Panc1 (cell line): ENCODE measurements around the gene SEL1L3. TPM values are rescaled to one million over a fixed set of nuclear protein-coding genes. Genes with fewer than 3 reads are reported as not detected.

Experiments
- ATAC-seq: fragments of 200-7000 bp; cut with Tn5 transposase; 2 replicates; pipeline ENCODE4 v1.9.1; 2020; ENCODE audit warnings: mild to moderate bottlenecking, moderate library complexity
- BruUV-seq: library from RNA; stranded (reverse); fragments of 400-500 nt; replicated peaks from 2 replicates; lab custom pipeline; 2021; lab: Mats Ljungman, UMichigan
- CTCF ChIA-PET: fragments of 300-600 bp; sonication (Branson Sonifier 250); formaldehyde crosslinking; loops from one replicate; lab custom pipeline; 2022; ENCODE audit warnings: antibody characterized with exemption; lab: Charles Lee
- POLR2A ChIA-PET: fragments of 300-600 bp; sonication (Branson Sonifier 250); formaldehyde crosslinking; loops from one replicate; lab custom pipeline; 2022; ENCODE audit warnings: antibody characterized with exemption; lab: Charles Lee
- DNase-seq: peaks from one replicate; pipeline ENCODE4 v3.0.0-alpha.2; 2010; ENCODE audit warnings: low read depth, low spot score
- H3K27ac ChIP-seq: 2 replicates; pipeline ENCODE4 v1.5.1; 2011; ENCODE audit warnings: mild to moderate bottlenecking, low read length, inconsistent platforms
- H3K27me3 ChIP-seq: fragments of 200-500 bp; sonication (Bioruptor generic); 2 replicates; pipeline ENCODE4 v1.6.0; 2014; ENCODE audit warnings: low read length, inconsistent platforms; ENCODE audit not compliant: control insufficient read depth, insufficient read depth
- H3K36me3 ChIP-seq: fragments of 200-500 bp; sonication (Bioruptor generic); 2 replicates; pipeline ENCODE4 v1.5.1; 2014; ENCODE audit warnings: inconsistent platforms, mild to moderate bottlenecking, low read length, moderate library complexity; ENCODE audit not compliant: control insufficient read depth, insufficient read depth
- H3K4me1 ChIP-seq: 2 replicates; pipeline ENCODE4 v1.5.1; 2011; ENCODE audit warnings: inconsistent platforms, mild to moderate bottlenecking, low read length, moderate library complexity; ENCODE audit not compliant: control insufficient read depth, insufficient read depth
- H3K4me3 ChIP-seq, 2 experiments: 2 replicates each; pipeline ENCODE4 v1.5.1; 2011 to 2012; ENCODE audit warnings: low read depth in 2 of 2, low read length in 2 of 2, mild to moderate bottlenecking in 2 of 2, inconsistent platforms in 1 of 2, moderate library complexity in 1 of 2
- H3K9me3 ChIP-seq: fragments of 200-500 bp; sonication (Bioruptor generic); 2 replicates; pipeline ENCODE4 v1.5.1; 2014; ENCODE audit warnings: low read depth, mild to moderate bottlenecking, inconsistent platforms, low read length, moderate library complexity; ENCODE audit not compliant: control insufficient read depth, insufficient read depth
- POLR2AphosphoS5 ChIP-seq: IDR thresholded peaks from 2 replicates; pipeline ENCODE4 v1.6.1; 2012; ENCODE audit warnings: mild to moderate bottlenecking, low read depth, low read length, moderate library complexity
- SIN3A ChIP-seq: IDR thresholded peaks from 2 replicates; pipeline ENCODE4 v1.6.1; 2012; ENCODE audit warnings: low read depth, mild to moderate bottlenecking, low read length, moderate library complexity, borderline replicate concordance; ENCODE audit not compliant: insufficient read depth
- TCF7L2 ChIP-seq: IDR thresholded peaks from 2 replicates; pipeline ENCODE4 v1.6.1; 2011; ENCODE audit warnings: mild to moderate bottlenecking, low read depth, low read length, inconsistent platforms
- in situ Hi-C: cut with HindIII; loops from 2 replicates; pipeline ENCODE4 v1.10.0; 2016; ENCODE audit warnings: low sequenced_read_pairs, low pct_unique_long_range_greater_than_20kb
- intact Hi-C: fragments of 100-400 bp; cut with micrococcal nuclease; formaldehyde crosslinking; loops from one replicate; pipeline ENCODE4 v1.10.0; 2022; ENCODE audit not compliant: unreplicated experiment
- total RNA-seq: library from RNA; stranded (reverse); gene quantifications from one replicate; pipeline ENCODE4 v1.2.1, GENCODE V29; 2021; ENCODE audit not compliant: unreplicated experiment
- TF ChIP-seq, protein P1 (sequence below): fragments of 450-650 bp; IDR thresholded peaks from 2 replicates; pipeline ENCODE4 v1.5.1; 2017; ENCODE audit warnings: mild to moderate bottlenecking
- TF ChIP-seq, protein P2 (sequence below), 2 experiments: IDR thresholded peaks; 2 replicates each; pipeline ENCODE4 v1.6.1; 2011 to 2012; ENCODE audit warnings: low read depth in 2 of 2, control low read depth in 1 of 2, low read length in 1 of 2, mild to moderate bottlenecking in 1 of 2, moderate library complexity in 1 of 2; ENCODE audit not compliant: insufficient read depth in 1 of 2

SEL1L3 gene
- total RNA-seq, 1 experiment from 2014 or later: 1.1 TPM

GRCh38 chr4:25810461-25811373 is 52.1 kb downstream of the SEL1L3 start:
- Histone ChIP-seq H3K27ac (no peak overlapping the region), H3K4me1 (no peaks in the 10 kb centered on the region), H3K4me3 (peak overlapping the region in 1 of 2 experiments; percentile 9; a peak in 1 of 4 replicates), H3K36me3 (no peaks in the 10 kb centered on the region), H3K9me3 (no peaks in the 10 kb centered on the region), H3K27me3 (no peaks in the 10 kb centered on the region)
- intact Hi-C loops: no loop called here
- ChIA-PET CTCF (no interaction called here), POLR2A (no interaction called here)
- TF ChIP-seq, protein P1, sequence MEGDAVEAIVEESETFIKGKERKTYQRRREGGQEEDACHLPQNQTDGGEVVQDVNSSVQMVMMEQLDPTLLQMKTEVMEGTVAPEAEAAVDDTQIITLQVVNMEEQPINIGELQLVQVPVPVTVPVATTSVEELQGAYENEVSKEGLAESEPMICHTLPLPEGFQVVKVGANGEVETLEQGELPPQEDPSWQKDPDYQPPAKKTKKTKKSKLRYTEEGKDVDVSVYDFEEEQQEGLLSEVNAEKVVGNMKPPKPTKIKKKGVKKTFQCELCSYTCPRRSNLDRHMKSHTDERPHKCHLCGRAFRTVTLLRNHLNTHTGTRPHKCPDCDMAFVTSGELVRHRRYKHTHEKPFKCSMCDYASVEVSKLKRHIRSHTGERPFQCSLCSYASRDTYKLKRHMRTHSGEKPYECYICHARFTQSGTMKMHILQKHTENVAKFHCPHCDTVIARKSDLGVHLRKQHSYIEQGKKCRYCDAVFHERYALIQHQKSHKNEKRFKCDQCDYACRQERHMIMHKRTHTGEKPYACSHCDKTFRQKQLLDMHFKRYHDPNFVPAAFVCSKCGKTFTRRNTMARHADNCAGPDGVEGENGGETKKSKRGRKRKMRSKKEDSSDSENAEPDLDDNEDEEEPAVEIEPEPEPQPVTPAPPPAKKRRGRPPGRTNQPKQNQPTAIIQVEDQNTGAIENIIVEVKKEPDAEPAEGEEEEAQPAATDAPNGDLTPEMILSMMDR: no peak
- TF ChIP-seq, protein P2, sequence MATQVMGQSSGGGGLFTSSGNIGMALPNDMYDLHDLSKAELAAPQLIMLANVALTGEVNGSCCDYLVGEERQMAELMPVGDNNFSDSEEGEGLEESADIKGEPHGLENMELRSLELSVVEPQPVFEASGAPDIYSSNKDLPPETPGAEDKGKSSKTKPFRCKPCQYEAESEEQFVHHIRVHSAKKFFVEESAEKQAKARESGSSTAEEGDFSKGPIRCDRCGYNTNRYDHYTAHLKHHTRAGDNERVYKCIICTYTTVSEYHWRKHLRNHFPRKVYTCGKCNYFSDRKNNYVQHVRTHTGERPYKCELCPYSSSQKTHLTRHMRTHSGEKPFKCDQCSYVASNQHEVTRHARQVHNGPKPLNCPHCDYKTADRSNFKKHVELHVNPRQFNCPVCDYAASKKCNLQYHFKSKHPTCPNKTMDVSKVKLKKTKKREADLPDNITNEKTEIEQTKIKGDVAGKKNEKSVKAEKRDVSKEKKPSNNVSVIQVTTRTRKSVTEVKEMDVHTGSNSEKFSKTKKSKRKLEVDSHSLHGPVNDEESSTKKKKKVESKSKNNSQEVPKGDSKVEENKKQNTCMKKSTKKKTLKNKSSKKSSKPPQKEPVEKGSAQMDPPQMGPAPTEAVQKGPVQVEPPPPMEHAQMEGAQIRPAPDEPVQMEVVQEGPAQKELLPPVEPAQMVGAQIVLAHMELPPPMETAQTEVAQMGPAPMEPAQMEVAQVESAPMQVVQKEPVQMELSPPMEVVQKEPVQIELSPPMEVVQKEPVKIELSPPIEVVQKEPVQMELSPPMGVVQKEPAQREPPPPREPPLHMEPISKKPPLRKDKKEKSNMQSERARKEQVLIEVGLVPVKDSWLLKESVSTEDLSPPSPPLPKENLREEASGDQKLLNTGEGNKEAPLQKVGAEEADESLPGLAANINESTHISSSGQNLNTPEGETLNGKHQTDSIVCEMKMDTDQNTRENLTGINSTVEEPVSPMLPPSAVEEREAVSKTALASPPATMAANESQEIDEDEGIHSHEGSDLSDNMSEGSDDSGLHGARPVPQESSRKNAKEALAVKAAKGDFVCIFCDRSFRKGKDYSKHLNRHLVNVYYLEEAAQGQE (IDR thresholded peaks at IDR 0.05; ENCODE audit: insufficient read depth in 1 of 2, low read depth in 2 of 2, low read length in 1 of 2): no peak
- TF ChIP-seq TCF7L2 (no peak), POLR2AphosphoS5 (no peak), SIN3A (no peak)
- BruUV-seq: no TSS peak
- in situ Hi-C loops: no loop called here
- ATAC-seq (peak; percentile 87), DNase-seq (no peak)

- no peaks in the 10 kb centered on the region for H3K4me1 ChIP-seq
- in situ Hi-C loops (no loop called here), intact Hi-C loops (no loop called here)
- ChIA-PET POLR2A (no interaction called here), CTCF (no interaction called here)
- H3K4me3 ChIP-seq: no peak overlapping the region
- no peaks in the 10 kb centered on the region for H3K36me3 ChIP-seq
- no peaks in the 10 kb centered on the region for H3K27me3 ChIP-seq
- BruUV-seq: no TSS peak
- no peak for ATAC-seq
- H3K27ac ChIP-seq: no peak overlapping the region
- TF ChIP-seq, protein P1: no peak
- no peak for TF ChIP-seq SIN3A
- TF ChIP-seq, protein P2 (IDR thresholded peaks at IDR 0.05; ENCODE audit: insufficient read depth in 1 of 2, low read depth in 2 of 2, low read length in 1 of 2): no peak
- TF ChIP-seq TCF7L2: no peak
- no peak for TF ChIP-seq POLR2AphosphoS5
- DNase-seq: no peak
- H3K9me3 ChIP-seq: no peaks in the 10 kb centered on the region
Measured at GRCh38 chr4:25809996-25810395, 52.8 kb downstream of the SEL1L3 start.
